ENCODE measurements around the gene CDH13.

CDH13 gene

GRCh38 chr16:82899006-82899405 lies 272.2 kb downstream of the CDH13 start:
- TF ChIP-seq POLR2AphosphoS5 (IDR thresholded peaks at IDR 0.05; ENCODE audit: borderline replicate concordance, low read depth, low read length) = no peak
- no peak for TF ChIP-seq EZH2 (IDR thresholded peaks at IDR 0.05)
- no peak for TF ChIP-seq FOXP2 (optimal IDR thresholded peaks at IDR 0.05; ENCODE audit: control extremely low read depth, extremely low read length, insufficient read depth)
- Histone ChIP-seq H3K36me3 (ENCODE audit: insufficient read depth, low read length) (no peaks in the 10 kb centered on the region), H3K27ac (no peak overlapping the region)

GRCh38 chr16:82899731-82900450 lies 273.1 kb downstream of the CDH13 start:
- Histone ChIP-seq H3K9ac (ENCODE audit: insufficient read length) (no peak overlapping the region), H3K36me3 (ENCODE audit: insufficient read depth, low read length) (no peaks in the 10 kb centered on the region), H3K9me3 (ENCODE audit: low read depth, low read length) (no peaks in the 10 kb centered on the region), H3K27ac (no peak overlapping the region), H3K4me3 (no peak overlapping the region)
- TF ChIP-seq EZH2 (IDR thresholded peaks at IDR 0.05) (no peak), POLR2AphosphoS5 (IDR thresholded peaks at IDR 0.05; ENCODE audit: borderline replicate concordance, low read depth, low read length) (no peak), FOXP2 (optimal IDR thresholded peaks at IDR 0.05; ENCODE audit: control extremely low read depth, extremely low read length, insufficient read depth) (no peak)
- DNase-seq (ENCODE audit: low read depth, low spot score) = no peak

More at GRCh38 chr16:82899006-82899405, 272.2 kb downstream of the CDH13 start:
- H3K9me3 ChIP-seq (ENCODE audit: low read depth, low read length) = no peaks in the 10 kb centered on the region
- DNase-seq (ENCODE audit: low read depth, low spot score) = no peak
- no peak overlapping the region for H3K9ac ChIP-seq (ENCODE audit: insufficient read length)
- no peak overlapping the region for H3K4me3 ChIP-seq

- TF ChIP-seq POLR2AphosphoS5 (IDR thresholded peaks at IDR 0.05; ENCODE audit: borderline replicate concordance, low read depth, low read length) (no peak), FOXP2 (optimal IDR thresholded peaks at IDR 0.05; ENCODE audit: control extremely low read depth, extremely low read length, insufficient read depth) (no peak), EZH2 (IDR thresholded peaks at IDR 0.05) (no peak)
- DNase-seq (ENCODE audit: low read depth, low spot score) = no peak
- Histone ChIP-seq H3K27ac (no peak overlapping the region), H3K9ac (ENCODE audit: insufficient read length) (no peak overlapping the region), H3K9me3 (ENCODE audit: low read depth, low read length) (no peaks in the 10 kb centered on the region), H3K36me3 (ENCODE audit: insufficient read depth, low read length) (no peaks in the 10 kb centered on the region), H3K4me3 (no peak overlapping the region)
Observed at GRCh38 chr16:82900559-82900958, 273.8 kb downstream of the CDH13 start.

GRCh38 chr16:82911925-82912324 lies 285.2 kb downstream of the CDH13 start:
- TF ChIP-seq FOXP2 (optimal IDR thresholded peaks at IDR 0.05; ENCODE audit: control extremely low read depth, extremely low read length, insufficient read depth) = no peak
- TF ChIP-seq POLR2AphosphoS5 (IDR thresholded peaks at IDR 0.05; ENCODE audit: borderline replicate concordance, low read depth, low read length) = no peak
- no peak for TF ChIP-seq EZH2 (IDR thresholded peaks at IDR 0.05)
- no peak overlapping the region for H3K9ac ChIP-seq (ENCODE audit: insufficient read length)
- DNase-seq (ENCODE audit: low read depth, low spot score) = no peak
- H3K9me3 ChIP-seq (ENCODE audit: low read depth, low read length) = no peaks in the 10 kb centered on the region
- H3K4me3 ChIP-seq = no peak overlapping the region
- no peak overlapping the region for H3K27ac ChIP-seq
- no peaks in the 10 kb centered on the region for H3K36me3 ChIP-seq (ENCODE audit: insufficient read depth, low read length)

- Histone ChIP-seq H3K36me3 (ENCODE audit: insufficient read depth, low read length) (no peaks in the 10 kb centered on the region), H3K9me3 (ENCODE audit: low read depth, low read length) (no peaks in the 10 kb centered on the region), H3K9ac (ENCODE audit: insufficient read length) (no peak overlapping the region), H3K27ac (no peak overlapping the region), H3K4me3 (no peak overlapping the region)
- TF ChIP-seq POLR2AphosphoS5 (IDR thresholded peaks at IDR 0.05; ENCODE audit: borderline replicate concordance, low read depth, low read length) (no peak), EZH2 (IDR thresholded peaks at IDR 0.05) (no peak), FOXP2 (optimal IDR thresholded peaks at IDR 0.05; ENCODE audit: control extremely low read depth, extremely low read length, insufficient read depth) (no peak)
- DNase-seq (ENCODE audit: low read depth, low spot score) = no peak
Observed at GRCh38 chr16:82915139-82915824, 288.5 kb downstream of the CDH13 start.

- no peak overlapping the region for H3K9ac ChIP-seq (ENCODE audit: insufficient read length)
- no peak overlapping the region for H3K4me3 ChIP-seq
- no peak overlapping the region for H3K27ac ChIP-seq
- no peaks in the 10 kb centered on the region for H3K36me3 ChIP-seq (ENCODE audit: insufficient read depth, low read length)
- TF ChIP-seq EZH2 (IDR thresholded peaks at IDR 0.05) (no peak), FOXP2 (optimal IDR thresholded peaks at IDR 0.05; ENCODE audit: control extremely low read depth, extremely low read length, insufficient read depth) (no peak), POLR2AphosphoS5 (IDR thresholded peaks at IDR 0.05; ENCODE audit: borderline replicate concordance, low read depth, low read length) (no peak)
- DNase-seq (ENCODE audit: low read depth, low spot score) = no peak
- H3K9me3 ChIP-seq (ENCODE audit: low read depth, low read length) = no peaks in the 10 kb centered on the region
Observed at GRCh38 chr16:82917886-82918595, 291.3 kb downstream of the CDH13 start.

- Histone ChIP-seq H3K27ac (no peak overlapping the region), H3K9ac (ENCODE audit: insufficient read length) (no peak overlapping the region), H3K9me3 (ENCODE audit: low read depth, low read length) (no peaks in the 10 kb centered on the region), H3K4me3 (no peak overlapping the region), H3K36me3 (ENCODE audit: insufficient read depth, low read length) (no peaks in the 10 kb centered on the region)
- DNase-seq (ENCODE audit: low read depth, low spot score) = no peak
- TF ChIP-seq EZH2 (IDR thresholded peaks at IDR 0.05) (no peak), FOXP2 (optimal IDR thresholded peaks at IDR 0.05; ENCODE audit: control extremely low read depth, extremely low read length, insufficient read depth) (no peak), POLR2AphosphoS5 (IDR thresholded peaks at IDR 0.05; ENCODE audit: borderline replicate concordance, low read depth, low read length) (no peak)
Observed at GRCh38 chr16:82924075-82924854, 297.5 kb downstream of the CDH13 start.

All from SK-N-MC (cell line).